Adrenal gland (tissue), 12 donors: ENCODE measurements around the gene EXOSC2. TPM values are rescaled to one million over a fixed set of nuclear protein-coding genes. Genes with fewer than 3 reads are reported as not detected.
A peak's percentile ranks its signal among the peaks of the same experiment; 100 is the strongest.

Experiments used
- DNase-seq, 7 donors: peaks; one replicate each; pipeline ENCODE4 v3.0.0-alpha.2; 2019 to 2020
- H3K27ac ChIP-seq, 5 donors: fragments of 200-600 bp; sonication (generic) in 4 of 5; 1 replicate in 3 of 5; 2 replicates in 2 of 5; pipeline versions ENCODE4 v1.5.1 to v1.8.0; 2016 to 2020; ENCODE audit warnings: mild to moderate bottlenecking in 1 of 5
- H3K27me3 ChIP-seq: fragments of 200-600 bp; 2 replicates; pipeline ENCODE4 v1.8.0; 2021
- H3K36me3 ChIP-seq, 2 donors: fragments of 200-600 bp; replicated peaks in 1 of 2; 1 replicate in 1 of 2; 2 replicates in 1 of 2; pipeline versions ENCODE4 v1.5.1 to v1.8.0; 2018 to 2022
- H3K4me1 ChIP-seq, 2 donors: fragments of 200-600 bp; replicated peaks in 1 of 2; 1 replicate in 1 of 2; 2 replicates in 1 of 2; pipeline versions ENCODE4 v1.5.1 to v1.8.0; 2018 to 2021
- H3K4me3 ChIP-seq, 4 donors: fragments of 200-600 bp; sonication (generic) in 3 of 4; one replicate each; pipeline ENCODE4 v1.5.1; 2016 to 2018
- H3K9me3 ChIP-seq, 3 donors: fragments of 200-600 bp; sonication (generic) in 1 of 3; replicated peaks in 1 of 3; 1 replicate in 2 of 3; 2 replicates in 1 of 3; pipeline versions ENCODE4 v1.5.1 to v1.8.0; 2016 to 2021
- POLR2A ChIP-seq, 2 donors: fragments of 450-650 bp; IDR thresholded peaks; one replicate each; pipeline ENCODE4 v1.6.1; 2017; ENCODE audit warnings: antibody characterized with exemption in 2 of 2, mild to moderate bottlenecking in 2 of 2, moderate library complexity in 1 of 2
- WGBS, 4 donors: extraction: QIAGEN DNeasy Blood & Tissue Kit in 2 of 4; methylation state at CpG; one replicate each; pipeline versions ENCODE4 v1.1.5 to v1.1.7; 2013 to 2017; 5-methylcytosine and 5-hydroxymethylcytosine counted together
- intact Hi-C, 2 donors: fragments of 100-400 bp; cut with DNase I; formaldehyde crosslinking; loops; one replicate each; pipeline versions ENCODE4 v1.14.1 to v1.15.0; 2022 to 2023
- polyA plus RNA-seq, 3 donors: library from polyadenylated mRNA; stranded (reverse); fragments of 200-250 nt in 2 of 3; fragments of 350-450 nt in 1 of 3; fragmentation: Illumina TruSeq in 1 of 3; extraction: RNeasy Lipid Tissue Mini Kit (QIAGEN cat#74804) in 1 of 3; gene quantifications; one replicate each; pipeline ENCODE4 v1.2.3, GENCODE V29; 2013 to 2014
- total RNA-seq, 9 donors: library from RNA; depleted of rRNA in 4 of 9; stranded (reverse); fragments of >200 nt in 4 of 9; fragments of 120-200 nt in 1 of 9; fragmentation: NEBNext Ultra II Directional in 1 of 9; extraction: Animal tissue kit (Norgen Biotek cat#: 25700) in 1 of 9; gene quantifications; one replicate each; pipeline versions ENCODE4 v1.1.0 to v1.2.4, GENCODE V29; 2013 to 2023
- TF ChIP-seq, protein P1 (sequence below), 6 experiments: fragments of 450-650 bp in 4 of 6; fragments of 200-600 bp in 2 of 6; sonication (generic) in 1 of 6; IDR thresholded peaks; 1 replicate in 5 of 6; 2 replicates in 1 of 6; pipeline versions ENCODE4 v1.5.1 to v1.8.0; 2016 to 2021; ENCODE audit warnings: antibody characterized with exemption in 6 of 6, mild to moderate bottlenecking in 2 of 6, moderate library complexity in 1 of 6
- donor health status: healthy with polysubstance abuse.
- donor health status: Bipolar disorder and iron deficiency.
- donor health status: DM: yes; HTN: yes; CAD: no.
- donor health status: DM: no; HTN: no; CAD: no.
- donor health status: DM: no; HTN: no; CAD: no.
- donor health status: DM: yes; HTN: yes; CAD: no.

EXOSC2 gene
- total and polyA plus RNA-seq, 12 donors, result 9.5 to 29.8 (median 19.3) TPM

DNA sequence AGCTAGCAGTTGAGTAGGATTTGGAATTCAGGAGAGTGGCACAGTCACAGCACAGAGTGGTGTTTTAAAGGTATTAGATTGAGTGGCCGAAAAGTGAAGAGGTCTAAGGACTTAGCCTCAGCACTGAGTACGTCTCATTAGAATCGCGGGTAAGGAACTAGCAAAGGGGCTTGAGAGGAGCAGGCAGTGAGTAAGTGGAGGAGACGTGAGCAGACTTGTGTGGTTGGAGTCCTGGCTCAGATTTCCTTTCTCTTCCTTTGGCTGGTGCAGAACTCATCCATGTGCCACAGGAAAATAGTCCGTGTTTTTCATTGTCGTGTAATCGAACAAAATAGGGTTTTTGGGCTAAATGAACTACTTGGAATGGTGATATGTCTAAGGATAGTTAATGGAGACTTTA lies 3.4 kb downstream of the EXOSC2 start:
- no peak overlapping the region for H3K27ac ChIP-seq
- no peak for DNase-seq
- 86 to 94% (median 90%) methylated on average over 8 of the region's 8 CpGs for WGBS, 4 donors
- peaks cover 5 to 17% of the 10 kb centered on the region in 2 donors for H3K4me1 ChIP-seq
- intact Hi-C loops, result loop anchor here in 1 of 2 donors (5.0 kb wide), 1 partner anchor 245 kb away; no protein-coding TSS in a partner anchor
- H3K9me3 ChIP-seq, result no peaks in the 10 kb centered on the region
- TF ChIP-seq, protein P1, sequence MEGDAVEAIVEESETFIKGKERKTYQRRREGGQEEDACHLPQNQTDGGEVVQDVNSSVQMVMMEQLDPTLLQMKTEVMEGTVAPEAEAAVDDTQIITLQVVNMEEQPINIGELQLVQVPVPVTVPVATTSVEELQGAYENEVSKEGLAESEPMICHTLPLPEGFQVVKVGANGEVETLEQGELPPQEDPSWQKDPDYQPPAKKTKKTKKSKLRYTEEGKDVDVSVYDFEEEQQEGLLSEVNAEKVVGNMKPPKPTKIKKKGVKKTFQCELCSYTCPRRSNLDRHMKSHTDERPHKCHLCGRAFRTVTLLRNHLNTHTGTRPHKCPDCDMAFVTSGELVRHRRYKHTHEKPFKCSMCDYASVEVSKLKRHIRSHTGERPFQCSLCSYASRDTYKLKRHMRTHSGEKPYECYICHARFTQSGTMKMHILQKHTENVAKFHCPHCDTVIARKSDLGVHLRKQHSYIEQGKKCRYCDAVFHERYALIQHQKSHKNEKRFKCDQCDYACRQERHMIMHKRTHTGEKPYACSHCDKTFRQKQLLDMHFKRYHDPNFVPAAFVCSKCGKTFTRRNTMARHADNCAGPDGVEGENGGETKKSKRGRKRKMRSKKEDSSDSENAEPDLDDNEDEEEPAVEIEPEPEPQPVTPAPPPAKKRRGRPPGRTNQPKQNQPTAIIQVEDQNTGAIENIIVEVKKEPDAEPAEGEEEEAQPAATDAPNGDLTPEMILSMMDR (IDR thresholded peaks at IDR 0.05), result no peak
- TF ChIP-seq POLR2A (IDR thresholded peaks at IDR 0.05), result no peak
- H3K27me3 ChIP-seq, result no peaks in the 10 kb centered on the region
- peaks cover 0 to 47% of the 10 kb centered on the region in 2 donors for H3K36me3 ChIP-seq
- no peak overlapping the region for H3K4me3 ChIP-seq

DNA sequence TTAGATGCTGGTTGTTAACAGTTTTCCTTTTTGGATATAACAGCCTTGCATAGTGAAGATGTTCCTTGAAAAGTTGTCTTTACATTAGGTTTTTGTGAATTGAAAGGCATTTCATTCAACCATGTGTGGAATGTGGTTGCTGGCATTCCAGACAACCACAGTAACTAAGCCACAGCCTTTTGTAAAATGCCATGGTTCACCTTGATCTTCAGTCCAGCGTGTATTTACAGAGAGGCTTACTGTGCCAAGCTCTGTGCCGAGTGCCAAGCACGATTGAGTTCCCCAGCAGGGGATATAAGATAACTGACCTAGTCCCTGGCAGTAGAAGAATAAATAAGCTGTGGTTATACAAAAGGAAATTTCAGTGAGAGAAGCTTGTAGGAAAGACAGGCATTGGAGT lies 4.9 kb downstream of the EXOSC2 start:
- Histone ChIP-seq H3K27ac (no peak overlapping the region), H3K4me3 (no peak overlapping the region), H3K4me1 (peaks cover 5 to 13% of the 10 kb centered on the region in 2 donors), H3K27me3 (no peaks in the 10 kb centered on the region), H3K36me3 (peaks cover 0 to 60% of the 10 kb centered on the region in 2 donors), H3K9me3 (no peaks in the 10 kb centered on the region)
- 78 to 85% (median 84%) methylated on average over 3 of the region's 3 CpGs for WGBS, 4 donors
- no peak for DNase-seq
- TF ChIP-seq, protein P1 (IDR thresholded peaks at IDR 0.05), result no peak
- TF ChIP-seq POLR2A (IDR thresholded peaks at IDR 0.05), result no peak
- intact Hi-C loops, result loop anchor here in 1 of 2 donors (5.0 kb wide), 1 partner anchor 244 kb away; no protein-coding TSS in a partner anchor

DNA sequence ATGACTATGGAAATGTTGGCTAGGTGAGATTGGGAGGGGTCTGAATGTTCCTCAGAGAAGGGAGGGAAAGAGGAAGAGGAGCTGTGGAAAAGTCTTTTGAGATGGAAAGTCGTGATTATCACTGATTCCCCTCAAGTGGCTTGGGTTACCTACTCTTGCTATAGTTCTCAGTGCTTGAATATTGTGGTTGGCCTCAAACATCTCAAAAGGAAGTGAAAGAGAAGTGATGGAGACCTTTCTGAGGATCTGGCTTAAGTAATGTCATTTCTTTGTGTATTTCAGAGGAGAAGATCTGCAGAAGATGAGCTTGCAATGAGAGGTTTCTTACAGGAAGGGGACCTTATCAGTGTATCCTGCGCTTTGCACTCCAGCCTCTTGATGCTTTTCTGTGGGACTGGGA lies 5.5 kb downstream of the EXOSC2 start:
- intact Hi-C loops, result loop anchor here in 1 of 2 donors (5.0 kb wide), 1 partner anchor 243 kb away; no protein-coding TSS in a partner anchor

DNA sequence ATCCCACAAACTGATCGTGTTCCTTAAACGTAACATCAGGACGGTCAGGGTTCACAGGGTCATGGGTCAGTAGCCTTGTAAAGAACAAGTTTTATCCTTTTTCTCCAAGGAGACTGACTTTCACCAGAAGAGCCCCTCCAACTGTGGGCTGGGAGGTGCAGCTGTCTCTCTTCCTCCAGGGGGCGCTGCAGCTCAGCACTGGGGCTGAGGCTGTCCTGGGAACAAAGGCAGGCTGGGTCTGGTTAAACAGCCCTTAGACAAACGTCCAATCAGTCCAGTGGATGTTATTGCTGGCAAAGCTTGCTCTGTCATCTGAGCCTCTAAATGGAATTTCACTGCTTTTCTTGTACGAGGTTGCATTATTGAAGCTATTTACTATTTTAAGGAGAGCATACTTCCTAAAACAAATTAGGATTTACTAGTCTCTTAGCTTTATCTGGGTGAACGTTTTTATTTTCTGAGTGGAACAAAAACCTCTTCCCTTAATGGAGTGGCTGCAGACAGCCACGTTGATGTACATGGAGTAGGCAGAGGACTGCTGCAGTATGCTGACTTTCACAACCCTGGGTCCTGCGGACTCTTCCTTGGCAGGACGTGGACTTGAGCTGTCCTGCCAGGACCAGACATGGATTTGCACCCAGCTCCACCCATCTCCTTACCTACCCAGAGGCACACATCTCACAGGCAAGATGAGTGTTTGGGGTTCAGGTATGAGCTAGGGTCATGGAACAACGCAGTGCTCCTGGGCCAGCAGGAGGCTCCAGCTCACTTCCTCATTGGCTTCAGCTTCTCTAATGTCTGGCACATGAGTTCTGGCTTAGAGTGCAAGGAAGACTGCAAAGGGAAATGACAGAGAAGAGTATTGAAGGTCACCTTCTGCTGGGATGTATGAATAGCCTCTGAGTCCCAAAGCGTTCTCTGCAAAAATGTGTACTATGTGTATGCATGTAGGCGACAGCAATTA lies 7.8 kb downstream of the EXOSC2 start:
- Histone ChIP-seq H3K27me3 (no peaks in the 10 kb centered on the region), H3K4me1 (no peaks in the 10 kb centered on the region), H3K36me3 (peaks cover 0 to 66% of the 10 kb centered on the region in 2 donors), H3K4me3 (no peak overlapping the region), H3K27ac (no peak overlapping the region), H3K9me3 (no peaks in the 10 kb centered on the region)
- WGBS, 4 donors, result 55 to 66% (median 62%) methylated on average over 11 to 13 of the region's 13 CpGs
- intact Hi-C loops, result loop anchor here (5.0 to 10.0 kb wide), 2 partner anchors 233 to 351 kb away; partner anchors contain the start of gene FIBCD1 (in 1 of the 2)
- peak; percentile 67 to 85 (median 79) for DNase-seq
- TF ChIP-seq, protein P1 (IDR thresholded peaks at IDR 0.05), result peak; percentile 80 to 94 (median 86)
- TF ChIP-seq POLR2A (IDR thresholded peaks at IDR 0.05), result no peak

More for the DNA sequence above, 5.5 kb downstream of the EXOSC2 start:
- H3K4me1 ChIP-seq, result peaks cover 5 to 12% of the 10 kb centered on the region in 2 donors
- H3K36me3 ChIP-seq, result peaks cover 0 to 65% of the 10 kb centered on the region in 2 donors
- no peak for DNase-seq
- 76 to 92% (median 87%) methylated on average over 2 of the region's 2 CpGs for WGBS, 4 donors
- H3K9me3 ChIP-seq, result no peaks in the 10 kb centered on the region
- no peaks in the 10 kb centered on the region for H3K27me3 ChIP-seq
- no peak for TF ChIP-seq POLR2A (IDR thresholded peaks at IDR 0.05)
- TF ChIP-seq, protein P1 (IDR thresholded peaks at IDR 0.05), result no peak
- H3K27ac ChIP-seq, result no peak overlapping the region
- H3K4me3 ChIP-seq, result no peak overlapping the region
